GM21717 (cell line): ENCODE measurements around the gene SLC25A6.
"Not testable (repeated sequence)": the region's sequence is repeated elsewhere in the genome, so short reads cannot be mapped to it uniquely, and the experiment has no call there.

Source experiments
- ATAC-seq: cut with Tn5 transposase; IDR thresholded peaks from one replicate; pipeline ENCODE4 v1.9.1; 2021; ENCODE audit warnings: mild to moderate bottlenecking, moderate library complexity; ENCODE audit not compliant: unreplicated experiment

The SLC25A6 gene

DNA sequence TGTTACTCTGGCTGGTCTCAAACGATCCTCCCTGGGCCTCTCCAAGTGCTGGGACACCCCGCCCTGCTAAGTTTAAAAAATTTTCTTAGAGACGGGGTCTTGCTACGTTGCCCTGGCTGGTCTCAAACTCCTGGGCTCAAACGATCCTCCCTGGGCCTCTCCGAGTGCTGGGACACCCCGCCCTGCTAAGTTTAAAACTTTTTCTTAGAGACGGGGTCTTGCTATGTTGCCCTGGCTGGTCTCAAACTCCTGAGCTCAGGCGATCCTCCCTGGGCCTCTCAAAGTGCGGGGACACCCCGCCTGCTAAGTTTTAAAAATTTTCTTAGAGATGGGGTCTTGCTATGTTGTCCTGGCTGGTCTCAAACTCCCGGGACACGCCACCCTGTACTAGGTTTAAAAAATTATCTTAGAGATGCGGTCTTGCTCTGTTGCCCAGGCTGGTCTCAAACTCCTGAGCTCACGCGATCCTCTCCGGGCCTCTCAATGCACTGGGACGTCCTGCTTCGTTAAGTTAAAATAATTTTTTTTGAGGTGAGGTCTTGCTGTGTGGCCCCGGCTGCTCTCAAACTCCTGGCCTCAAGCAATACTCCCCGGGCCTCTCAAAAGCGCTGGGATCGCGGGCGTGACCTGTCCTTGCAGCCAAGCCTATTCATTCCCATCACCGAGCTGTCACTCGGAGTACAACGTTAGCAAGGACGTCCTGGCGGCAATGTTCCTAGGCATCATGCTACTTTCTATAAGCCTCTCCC lies 1.1 kb downstream of the SLC25A6 start:
- ATAC-seq: no peak

DNA sequence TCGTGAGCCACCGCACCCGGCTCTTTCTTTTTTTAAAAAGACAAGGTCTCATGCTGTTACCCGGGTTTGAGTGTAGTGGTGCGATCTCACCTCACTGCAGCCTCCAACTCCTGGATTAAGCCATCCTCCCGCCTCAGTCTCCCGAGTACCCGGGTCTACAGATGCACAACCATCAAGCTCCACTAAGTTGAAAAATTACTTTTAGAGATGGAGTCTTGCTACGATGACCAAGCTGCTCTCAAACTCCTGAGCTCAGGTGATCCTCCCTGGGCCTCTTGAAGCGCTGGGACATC lies 2.0 kb downstream of the SLC25A6 start:
- ATAC-seq: no peak

DNA sequence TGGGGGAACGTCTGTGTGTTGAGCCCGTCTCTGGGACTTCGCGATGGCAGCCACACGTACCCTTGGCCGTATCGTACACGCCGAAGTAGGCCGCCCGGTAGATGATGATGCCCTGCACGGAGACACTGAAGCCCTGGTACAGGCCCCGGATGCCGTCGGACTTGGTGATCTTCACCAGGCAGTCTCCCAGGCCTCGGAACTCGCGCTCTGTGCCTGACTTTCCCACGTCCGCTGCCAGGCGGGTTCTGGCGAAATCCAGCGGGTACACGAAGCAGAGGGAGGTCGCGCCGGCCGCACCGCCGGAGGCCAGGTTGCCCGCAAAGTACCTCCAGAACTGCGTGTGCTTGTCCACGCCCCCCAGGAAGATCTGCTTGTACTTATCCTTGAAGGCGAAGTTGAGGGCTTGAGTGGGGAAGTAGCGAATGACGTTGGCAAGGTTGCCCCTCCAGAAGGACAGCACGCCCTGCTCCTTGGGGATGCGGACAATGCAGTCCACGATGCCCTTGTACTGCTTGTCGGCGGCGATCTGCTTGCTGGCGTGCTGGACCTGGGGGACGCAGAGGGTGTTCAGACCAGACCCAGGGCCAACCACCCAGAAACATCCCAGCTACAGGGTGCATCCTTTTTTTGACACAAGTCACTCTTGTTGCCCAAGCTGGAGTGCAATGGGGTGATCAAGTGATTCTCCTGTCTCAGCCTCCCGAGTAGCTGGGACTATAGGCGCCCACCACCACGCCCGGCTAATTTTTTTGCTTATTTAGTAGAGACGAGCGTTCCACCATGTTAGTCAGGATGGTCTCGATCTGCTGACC lies 2.5 kb downstream of the SLC25A6 start:
- no peak for ATAC-seq

DNA sequence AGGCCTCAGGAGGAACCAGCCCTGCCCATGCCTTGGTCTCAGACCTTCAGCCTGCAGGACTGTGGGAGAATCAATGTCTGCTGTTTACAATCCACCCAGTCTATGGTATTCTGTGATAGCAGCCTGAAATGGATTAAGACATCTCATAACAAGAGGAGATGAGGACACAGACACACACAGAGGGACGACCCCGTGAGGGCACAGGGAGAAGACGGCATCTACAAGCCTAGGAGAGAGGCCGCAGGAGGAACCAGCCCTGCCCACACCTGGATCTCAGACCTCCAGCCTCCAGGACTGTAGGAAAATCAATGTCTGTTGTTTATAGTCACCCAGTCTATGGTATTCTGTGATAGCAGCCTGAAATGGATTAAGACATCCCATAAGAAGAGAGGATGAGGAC lies 3.3 kb downstream of the SLC25A6 start:
- no peak for ATAC-seq

DNA sequence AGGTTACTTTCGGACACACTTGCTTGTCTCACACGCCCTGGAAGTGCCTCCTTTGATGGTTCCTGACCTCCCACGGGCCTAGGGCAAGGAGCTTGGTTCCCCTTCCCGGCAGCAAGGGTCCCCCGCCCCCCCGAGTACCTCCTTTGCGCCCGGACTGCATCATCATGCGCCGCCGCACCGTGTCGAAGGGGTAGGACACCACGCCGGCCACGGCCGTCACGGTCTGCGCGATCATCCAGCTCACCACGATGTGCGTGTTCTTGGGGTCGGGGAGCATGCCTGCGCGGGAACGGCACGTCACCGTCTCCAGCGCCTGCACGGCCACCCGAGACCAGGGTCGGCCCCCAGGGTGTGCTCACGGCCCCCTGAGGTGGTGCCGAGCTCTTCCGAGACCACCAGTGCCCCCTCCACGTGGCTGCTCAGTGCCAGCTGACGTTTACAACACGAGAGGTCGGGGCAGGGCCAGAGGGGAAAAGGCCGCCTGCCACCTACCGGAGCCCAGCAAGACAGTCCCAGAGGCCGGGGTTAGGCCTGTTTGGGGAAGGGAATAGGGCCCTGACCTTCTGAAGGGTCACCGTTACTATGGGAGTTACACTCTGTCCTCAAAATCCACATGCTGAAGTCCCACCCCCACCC lies 4.7 kb downstream of the SLC25A6 start:
- ATAC-seq: no peak

DNA sequence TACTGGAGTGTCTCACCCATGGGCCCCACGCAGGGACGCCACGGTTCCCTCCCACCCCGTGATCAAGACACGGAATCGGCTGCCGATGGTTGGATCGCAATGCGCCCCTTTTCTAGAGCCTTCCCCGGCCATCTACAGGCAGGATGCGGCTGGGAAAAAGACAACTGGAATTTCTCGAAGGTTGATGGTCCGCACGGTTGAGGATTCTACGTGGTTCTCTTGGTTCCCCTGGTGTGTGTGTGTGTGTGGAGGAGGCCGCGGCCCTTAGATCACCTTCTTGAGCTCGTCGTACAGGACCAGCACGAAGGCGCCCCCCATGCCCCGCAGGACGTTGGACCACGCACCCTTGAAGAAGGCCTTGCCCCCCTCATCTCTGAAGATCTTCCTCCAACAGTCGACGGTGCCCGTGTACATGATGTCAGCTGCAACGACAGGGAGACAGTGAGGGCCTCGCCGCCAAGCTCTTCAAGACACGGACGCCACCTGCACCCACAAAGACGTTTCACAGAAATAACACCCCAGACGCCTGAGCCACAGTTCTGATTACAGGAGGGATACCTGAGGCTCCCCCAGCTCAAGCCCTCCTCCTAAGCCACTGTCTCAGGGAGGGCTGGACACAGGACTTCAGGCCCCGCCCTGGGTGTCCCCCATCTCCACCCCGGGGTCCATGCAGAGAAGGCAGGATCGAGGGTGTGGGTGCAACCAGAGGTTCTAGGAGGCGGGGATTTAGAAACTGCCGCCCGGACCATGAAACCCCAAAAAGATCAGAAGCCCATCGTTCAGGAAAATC lies 5.4 kb downstream of the SLC25A6 start:
- ATAC-seq: no peak

DNA sequence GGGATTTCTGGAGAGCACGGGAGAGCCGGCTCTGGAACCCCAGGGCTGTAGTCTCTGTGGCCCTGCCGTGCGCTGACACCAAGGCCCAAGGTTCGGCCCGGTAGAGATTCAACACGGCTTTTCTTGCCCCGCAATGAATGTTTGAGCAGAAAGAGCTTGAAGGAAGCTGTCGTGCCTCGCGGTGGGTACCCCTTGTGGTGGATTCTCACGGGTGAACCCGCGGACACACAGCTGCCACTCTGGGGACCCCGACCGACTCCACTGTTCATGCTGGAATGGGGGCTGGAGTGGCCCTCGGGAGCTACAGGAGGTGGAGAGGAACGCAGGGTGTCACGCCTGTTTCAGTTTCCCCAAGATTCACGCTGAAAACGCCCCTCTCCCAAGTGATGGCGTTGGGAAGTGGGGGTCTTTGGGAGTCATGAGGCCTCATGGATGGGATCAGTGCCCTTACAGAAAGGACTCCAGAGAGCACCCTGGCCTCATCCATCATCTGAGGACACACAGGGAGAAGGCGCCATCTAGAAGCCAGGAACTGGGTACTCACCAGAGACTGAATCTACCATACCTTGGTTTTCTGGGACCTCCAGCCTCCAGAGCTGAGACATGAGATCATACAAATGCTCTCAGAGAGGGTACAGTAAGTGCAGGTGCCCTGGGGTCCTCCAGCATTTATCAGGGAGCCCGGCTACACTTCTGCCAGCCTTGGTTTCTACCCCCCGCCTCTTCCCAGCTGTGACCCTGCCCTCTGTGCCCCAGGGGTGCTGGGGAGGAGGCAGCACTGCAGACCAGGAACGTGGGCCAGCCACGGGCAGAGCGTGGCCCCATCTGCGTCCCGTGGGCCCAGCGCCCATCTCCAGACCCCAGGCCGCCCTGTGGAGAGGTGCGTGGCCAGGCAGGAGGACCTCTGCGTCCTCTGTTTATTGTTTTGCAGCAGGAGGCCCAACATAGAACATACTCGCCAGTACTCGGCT lies 6.4 kb downstream of the SLC25A6 start:
- no peak for ATAC-seq

DNA sequence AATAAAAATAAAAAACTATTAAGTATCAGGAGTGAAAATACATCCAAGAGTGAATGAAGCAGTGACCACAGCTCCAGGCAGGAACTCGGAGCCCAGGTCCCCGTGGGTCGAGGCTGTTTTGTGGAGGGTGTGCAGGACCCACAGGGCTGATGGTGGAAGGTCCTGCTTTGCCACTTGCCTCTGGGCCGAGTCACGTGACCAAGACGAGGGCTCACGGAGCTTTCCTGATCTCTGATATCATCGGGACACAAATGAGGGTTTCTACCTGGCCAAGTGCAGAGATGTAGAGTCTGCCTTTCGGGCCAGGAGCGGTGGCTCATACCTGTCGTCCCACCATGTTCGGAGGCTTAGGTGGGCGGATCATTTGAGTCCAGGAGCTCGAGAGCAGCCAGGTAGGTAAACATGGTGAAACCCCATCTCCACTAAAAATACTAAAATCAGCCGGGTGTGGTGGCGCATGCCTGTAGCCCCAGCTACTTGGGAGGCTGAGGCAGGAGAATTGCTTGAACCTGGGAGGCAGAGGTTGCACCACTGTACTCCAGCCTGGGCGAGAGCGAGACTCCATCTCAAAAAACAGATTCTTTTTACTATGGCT lies 7.2 kb downstream of the SLC25A6 start:
- ATAC-seq: no peak

DNA sequence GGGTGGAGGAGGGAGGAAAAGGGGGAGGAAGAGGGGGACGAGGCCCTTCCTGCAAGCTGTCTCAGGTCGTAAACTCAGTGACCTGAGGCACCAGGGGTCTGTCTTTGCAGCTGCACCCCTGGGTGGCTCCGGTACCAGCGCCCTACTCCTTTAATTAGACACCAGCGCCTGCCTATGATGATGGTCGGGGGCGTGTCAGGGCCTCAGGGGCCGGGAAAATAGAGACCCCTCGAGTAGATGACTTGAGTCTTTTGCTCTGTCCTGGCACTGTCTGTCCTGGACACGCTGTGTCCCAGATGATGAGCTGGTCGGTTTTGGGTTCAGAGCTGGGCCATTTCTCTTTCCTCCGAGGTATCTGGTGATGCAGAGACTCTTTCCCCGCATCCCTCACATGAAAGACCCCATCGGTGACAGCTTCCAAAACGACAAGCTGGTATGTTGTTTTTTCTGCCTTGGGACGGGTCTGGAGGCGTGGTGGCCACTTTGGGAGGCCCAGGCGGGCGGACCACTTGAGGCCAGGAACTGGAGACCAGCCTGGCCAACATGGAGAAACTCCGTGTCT lies 11.2 kb downstream of the SLC25A6 start:
- no peak for ATAC-seq

DNA sequence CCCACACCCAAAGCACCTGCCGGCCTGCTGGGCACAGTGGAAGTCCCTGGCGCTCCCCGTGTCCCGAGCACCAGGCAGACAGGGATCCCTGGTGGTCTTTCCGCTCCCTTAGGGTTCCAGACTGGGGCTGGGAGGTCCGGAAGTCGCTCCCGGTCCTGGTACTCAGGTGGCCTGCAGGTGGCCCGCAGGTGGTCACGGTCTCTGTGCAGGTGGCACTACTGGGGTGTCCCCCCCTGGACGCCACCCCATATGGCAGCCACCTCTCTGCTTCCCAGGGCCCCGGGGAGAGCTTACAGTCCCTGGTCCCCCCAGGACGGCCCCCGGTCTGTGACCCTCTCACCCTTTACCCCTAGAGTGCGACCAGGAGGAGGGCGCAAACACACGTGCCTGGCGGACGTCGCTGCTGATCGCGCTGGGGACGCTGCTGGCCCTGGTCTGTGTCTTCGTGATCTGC lies 13.6 kb downstream of the SLC25A6 start:
- ATAC-seq: no peak

DNA sequence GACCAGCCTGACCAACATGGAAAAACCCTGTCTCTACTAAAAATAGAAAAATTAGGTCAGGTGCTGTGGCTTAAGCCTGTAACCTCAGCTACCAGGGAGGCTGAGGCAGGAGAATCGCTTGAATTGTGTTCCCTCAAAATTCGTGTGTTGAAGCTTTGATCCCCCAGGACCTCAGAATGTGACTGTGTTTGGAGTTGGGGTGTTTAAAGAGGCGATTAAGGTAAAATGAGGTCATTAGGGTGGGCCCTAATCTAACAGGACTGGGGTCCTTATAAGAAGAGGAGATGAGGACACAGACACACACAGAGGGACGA lies 23.6 kb downstream of the SLC25A6 start:
- no peak for ATAC-seq

DNA sequence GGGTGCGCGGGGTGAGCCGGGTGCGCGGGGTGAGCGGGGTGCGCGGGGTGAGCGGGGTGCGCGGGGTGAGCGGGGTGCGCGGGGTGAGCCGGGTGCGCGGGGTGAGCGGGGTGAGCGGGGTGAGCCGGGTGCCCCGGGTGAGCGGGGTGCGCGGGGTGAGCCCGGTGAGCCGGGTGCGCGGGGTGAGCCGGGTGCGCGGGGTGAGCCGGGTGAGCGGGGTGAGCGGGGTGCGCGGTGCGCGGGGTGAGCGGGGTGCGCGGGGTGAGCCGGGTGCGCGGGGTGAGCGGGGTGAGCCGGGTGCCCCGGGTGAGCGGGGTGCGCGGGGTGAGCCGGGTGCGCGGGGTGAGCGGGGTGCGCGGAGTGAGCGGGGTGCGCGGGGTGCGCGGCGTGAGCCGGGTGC lies 25.6 kb downstream of the SLC25A6 start:
- not testable (repeated sequence) for ATAC-seq

DNA sequence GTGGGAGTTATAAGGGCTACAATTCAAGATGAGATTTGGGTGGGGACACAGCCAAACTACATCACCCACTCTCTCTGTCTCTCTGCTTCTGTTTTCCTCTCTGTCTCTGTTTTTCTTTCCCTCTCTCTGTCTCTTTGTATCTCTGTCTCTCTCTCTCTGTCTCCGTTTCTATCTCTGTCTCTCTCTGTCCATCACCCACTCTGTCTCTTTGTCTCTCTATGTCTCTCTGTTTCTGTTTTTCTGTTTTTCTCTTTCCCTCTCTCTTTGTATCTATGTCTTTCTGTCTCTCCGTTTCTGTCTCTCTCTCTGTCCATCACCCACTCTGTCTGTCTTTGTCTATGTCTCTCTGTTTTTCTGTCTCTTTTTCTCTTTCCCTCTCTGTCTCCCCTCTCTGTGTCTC lies 30.0 kb downstream of the SLC25A6 start:
- ATAC-seq: no peak

DNA sequence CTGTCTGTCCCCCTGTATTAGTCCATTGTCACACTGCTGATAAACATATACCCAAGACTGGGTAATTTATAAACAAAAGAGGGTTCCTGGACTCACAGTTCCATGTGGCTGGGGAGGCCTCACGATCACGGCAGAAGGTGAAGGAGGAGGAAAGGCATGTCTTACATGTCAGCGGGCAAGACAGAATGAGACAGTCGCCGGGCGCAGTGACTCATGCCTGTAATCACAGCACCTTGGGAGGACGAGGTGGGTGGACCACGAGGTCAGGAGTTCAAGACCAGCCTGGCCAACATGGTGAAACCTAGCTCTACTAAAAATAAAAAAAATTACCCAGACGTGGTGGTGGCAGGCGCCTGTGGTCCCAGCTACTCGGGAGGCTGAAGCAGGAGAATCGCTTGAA lies 30.6 kb downstream of the SLC25A6 start:
- no peak for ATAC-seq

DNA sequence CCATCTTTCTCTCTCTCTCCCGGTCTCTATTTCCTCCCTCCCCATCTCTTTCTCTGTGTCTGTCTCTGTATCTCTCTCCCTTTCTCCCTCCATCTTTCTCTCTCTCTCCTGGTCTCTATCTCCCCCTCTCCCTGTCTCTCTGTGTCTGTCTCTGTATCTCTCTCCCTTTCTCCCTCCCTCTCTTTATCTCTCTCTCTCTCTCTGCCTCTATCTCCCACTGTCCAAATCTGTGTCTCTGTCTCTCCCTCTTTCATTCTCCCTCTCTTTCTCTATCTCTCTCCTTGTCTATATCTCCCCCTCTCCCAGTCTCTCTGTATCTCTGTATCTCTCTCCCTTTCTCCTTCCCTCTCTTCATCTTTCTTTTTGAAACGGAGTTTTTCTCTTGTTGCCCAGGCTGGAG lies 31.7 kb downstream of the SLC25A6 start:
- no peak for ATAC-seq

DNA sequence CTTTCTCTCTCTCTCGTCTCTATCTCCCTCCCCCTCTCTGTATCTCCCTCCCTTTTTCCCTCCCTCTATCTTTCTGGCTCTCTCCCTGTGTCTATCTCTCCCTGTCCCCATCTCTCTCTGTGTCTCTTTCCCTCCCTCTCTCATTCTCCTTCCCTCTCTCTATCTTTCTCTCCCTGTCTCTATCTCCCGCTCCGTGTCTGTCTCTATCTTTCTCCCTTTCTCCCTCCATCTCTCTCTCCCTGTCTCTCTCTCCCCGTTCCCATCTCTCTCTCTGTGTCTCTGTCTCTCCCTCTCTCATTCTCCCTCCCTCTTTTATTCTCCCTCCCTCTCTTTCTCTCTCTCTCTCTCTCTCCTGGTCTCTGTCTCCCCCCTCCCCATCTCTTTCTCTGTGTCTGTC lies 32.4 kb downstream of the SLC25A6 start:
- no peak for ATAC-seq

DNA sequence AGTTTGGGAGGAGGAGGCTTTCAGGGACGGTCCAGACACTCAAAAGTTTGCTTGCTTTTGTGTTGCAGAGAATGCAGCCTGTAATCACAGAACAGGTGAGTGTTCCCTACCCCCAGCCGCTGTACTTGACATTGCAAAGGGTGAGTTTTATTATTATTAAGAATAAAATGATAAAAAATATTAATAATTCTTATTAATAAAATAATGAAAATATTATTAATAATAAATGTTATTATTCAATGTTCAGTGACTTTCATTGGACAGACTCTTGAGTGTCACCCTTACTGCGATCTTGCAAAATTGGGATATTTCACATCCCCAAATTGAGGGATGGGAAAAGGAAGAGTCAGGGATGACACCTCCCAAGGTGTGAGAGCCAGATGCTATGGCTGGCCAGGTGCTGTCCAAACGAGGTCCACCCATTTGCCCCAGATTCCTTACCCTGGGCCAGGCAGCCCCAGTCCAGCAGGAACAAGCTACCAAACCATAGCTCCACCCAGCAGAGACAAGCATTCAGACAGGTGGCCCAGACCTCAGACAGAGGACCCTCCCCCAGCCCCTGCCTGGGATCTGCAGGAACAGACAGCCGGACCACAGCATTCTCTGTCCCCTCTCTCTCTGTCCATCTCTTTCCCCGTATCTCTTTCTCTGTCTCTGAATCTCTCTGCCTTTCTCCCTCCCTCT lies 33.0 kb downstream of the SLC25A6 start:
- no peak for ATAC-seq

DNA sequence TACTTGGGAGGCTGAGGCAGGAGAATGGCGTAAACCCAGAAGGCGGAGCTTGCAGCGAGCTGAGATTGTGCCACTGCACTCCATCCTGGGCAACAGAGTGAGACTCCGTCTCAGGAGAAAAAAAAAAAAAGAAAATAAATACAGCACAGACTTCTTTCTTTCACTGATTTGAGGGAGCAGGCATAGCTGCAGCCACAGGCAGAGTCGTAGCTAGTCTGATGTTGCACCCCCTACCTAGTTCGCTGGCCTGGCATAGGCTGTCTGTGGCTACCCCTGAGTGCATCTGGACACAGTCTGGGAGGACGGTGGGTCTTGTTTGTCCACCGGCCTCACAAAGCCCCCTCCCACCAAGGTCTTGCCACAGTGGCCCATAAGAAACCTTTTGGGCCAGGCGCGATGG lies 33.9 kb downstream of the SLC25A6 start:
- no peak for ATAC-seq
